ENCODE results near the gene PROB1. TPM values are rescaled to one million over a fixed set of nuclear protein-coding genes. Genes with fewer than 3 reads are reported as not detected.

Gene PROB1
- total and polyA plus RNA-seq, 2 of the 13 experiments (the other 11 are each of a cell fraction or from before 2014, with no cell fraction given) = 0.69 to 1.1 TPM

DNA sequence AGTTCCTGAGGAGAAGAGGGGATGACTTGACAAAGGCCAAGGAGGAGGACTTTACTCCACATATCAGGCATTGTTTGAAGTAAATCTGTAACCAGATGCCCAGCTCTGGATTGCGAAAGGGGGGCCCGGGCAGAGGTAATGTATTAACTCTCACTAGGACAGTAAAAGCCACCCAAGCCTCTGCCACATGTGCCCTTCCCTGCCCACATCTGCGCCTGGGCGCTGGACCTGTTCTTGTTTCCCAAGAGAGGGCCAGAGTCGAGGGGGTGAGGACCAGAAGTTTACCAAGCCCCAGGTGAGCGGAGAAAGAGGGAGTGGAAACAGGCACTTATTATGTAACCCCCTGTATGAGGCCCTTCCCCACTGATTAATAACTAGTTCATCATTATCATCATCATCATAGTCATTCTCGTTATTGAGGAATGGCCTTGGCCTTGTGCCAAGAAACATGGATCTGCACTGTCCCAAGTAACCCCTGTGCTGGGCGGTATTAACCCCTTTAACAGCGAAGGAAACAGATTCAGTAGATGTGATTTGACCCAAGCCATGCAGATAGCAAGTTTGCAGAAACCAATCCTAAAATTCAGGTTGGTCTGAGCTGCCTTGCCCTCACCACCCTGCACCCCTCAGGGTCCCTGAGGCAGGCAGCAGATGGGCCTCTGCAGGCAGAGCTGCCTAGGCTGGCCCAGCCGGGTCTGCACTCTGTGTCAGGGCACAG lies 11.5 kb downstream of the PROB1 start, which contains the start of gene SLC23A1 (continued):
- TF ChIP-seq, protein P1, sequence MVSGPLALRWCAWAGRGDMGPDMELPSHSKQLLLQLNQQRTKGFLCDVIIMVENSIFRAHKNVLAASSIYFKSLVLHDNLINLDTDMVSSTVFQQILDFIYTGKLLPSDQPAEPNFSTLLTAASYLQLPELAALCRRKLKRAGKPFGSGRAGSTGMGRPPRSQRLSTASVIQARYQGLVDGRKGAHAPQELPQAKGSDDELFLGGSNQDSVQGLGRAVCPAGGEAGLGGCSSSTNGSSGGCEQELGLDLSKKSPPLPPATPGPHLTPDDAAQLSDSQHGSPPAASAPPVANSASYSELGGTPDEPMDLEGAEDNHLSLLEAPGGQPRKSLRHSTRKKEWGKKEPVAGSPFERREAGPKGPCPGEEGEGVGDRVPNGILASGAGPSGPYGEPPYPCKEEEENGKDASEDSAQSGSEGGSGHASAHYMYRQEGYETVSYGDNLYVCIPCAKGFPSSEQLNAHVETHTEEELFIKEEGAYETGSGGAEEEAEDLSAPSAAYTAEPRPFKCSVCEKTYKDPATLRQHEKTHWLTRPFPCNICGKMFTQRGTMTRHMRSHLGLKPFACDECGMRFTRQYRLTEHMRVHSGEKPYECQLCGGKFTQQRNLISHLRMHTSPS (CRISPR knock-in tag; IDR thresholded peaks at IDR 0.05; ENCODE audit: low read depth) = peak; percentile 94
- TF ChIP-seq ATF2 (CRISPR knock-in tag; IDR thresholded peaks at IDR 0.05) (0 out of 2 replicates have a peak, but pooled peaks have one; percentile 26), ZNF337 (CRISPR knock-in tag; IDR thresholded peaks at IDR 0.05; ENCODE audit: borderline replicate concordance, low read depth) (no peak), POGK (CRISPR knock-in tag; conservative IDR thresholded peaks at IDR 0.05) (peak; percentile 59; the same call in 1 of the 2 replicates), JUNB (CRISPR knock-in tag; IDR thresholded peaks at IDR 0.05; ENCODE audit: borderline replicate concordance) (no peak), MYC (CRISPR knock-in tag; IDR thresholded peaks at IDR 0.05; ENCODE audit: borderline replicate concordance) (peak; percentile 38; the same call in 1 of the 2 replicates), ZNF383 (CRISPR knock-in tag; IDR thresholded peaks at IDR 0.05; ENCODE audit: borderline replicate concordance) (no peak), ZBTB7B (CRISPR knock-in tag; IDR thresholded peaks at IDR 0.05) (no peak), TEAD3 (CRISPR knock-in tag; optimal IDR thresholded peaks at IDR 0.05; ENCODE audit: borderline replicate concordance) (peak; percentile 57), GABPA (IDR thresholded peaks at IDR 0.05; ENCODE audit: low read depth, low read length) (no peak), GABPA (CRISPR knock-in tag; IDR thresholded peaks at IDR 0.05; ENCODE audit: low read depth) (no peak), PHF8 (CRISPR knock-in tag; IDR thresholded peaks at IDR 0.05) (no peak), ZNF547 (CRISPR knock-in tag; IDR thresholded peaks at IDR 0.05) (no peak), ZNF576 (CRISPR knock-in tag; IDR thresholded peaks at IDR 0.05) (no peak), ZNF180 (CRISPR knock-in tag; IDR thresholded peaks at IDR 0.05; ENCODE audit: borderline replicate concordance, low read depth) (no peak), CREB3 (CRISPR knock-in tag; IDR thresholded peaks at IDR 0.05) (no peak), ZNF282 (IDR thresholded peaks at IDR 0.05; ENCODE audit: partially characterized antibody) (no peak), ZNF777 (CRISPR knock-in tag; IDR thresholded peaks at IDR 0.05) (no peak), HMGXB4 (CRISPR knock-in tag; IDR thresholded peaks at IDR 0.05; ENCODE audit: borderline replicate concordance in 1 of 2, low read depth in 1 of 2) (no peak; a peak in 1 of 4 replicates), SIX1 (CRISPR knock-in tag; IDR thresholded peaks at IDR 0.05; ENCODE audit: borderline replicate concordance) (peak; percentile 68; the same call in 1 of the 2 replicates)
- TF ChIP-seq, protein P2, sequence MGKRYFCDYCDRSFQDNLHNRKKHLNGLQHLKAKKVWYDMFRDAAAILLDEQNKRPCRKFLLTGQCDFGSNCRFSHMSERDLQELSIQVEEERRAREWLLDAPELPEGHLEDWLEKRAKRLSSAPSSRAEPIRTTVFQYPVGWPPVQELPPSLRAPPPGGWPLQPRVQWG (CRISPR knock-in tag; IDR thresholded peaks at IDR 0.05; ENCODE audit: borderline replicate concordance, low read depth) = no peak
